ENCODE data around the gene ATP11C.
"Not testable (repeated sequence)": the region's sequence is repeated elsewhere in the genome, so short reads cannot be mapped to it uniquely, and the experiment has no call there.

ATP11C gene

DNA sequence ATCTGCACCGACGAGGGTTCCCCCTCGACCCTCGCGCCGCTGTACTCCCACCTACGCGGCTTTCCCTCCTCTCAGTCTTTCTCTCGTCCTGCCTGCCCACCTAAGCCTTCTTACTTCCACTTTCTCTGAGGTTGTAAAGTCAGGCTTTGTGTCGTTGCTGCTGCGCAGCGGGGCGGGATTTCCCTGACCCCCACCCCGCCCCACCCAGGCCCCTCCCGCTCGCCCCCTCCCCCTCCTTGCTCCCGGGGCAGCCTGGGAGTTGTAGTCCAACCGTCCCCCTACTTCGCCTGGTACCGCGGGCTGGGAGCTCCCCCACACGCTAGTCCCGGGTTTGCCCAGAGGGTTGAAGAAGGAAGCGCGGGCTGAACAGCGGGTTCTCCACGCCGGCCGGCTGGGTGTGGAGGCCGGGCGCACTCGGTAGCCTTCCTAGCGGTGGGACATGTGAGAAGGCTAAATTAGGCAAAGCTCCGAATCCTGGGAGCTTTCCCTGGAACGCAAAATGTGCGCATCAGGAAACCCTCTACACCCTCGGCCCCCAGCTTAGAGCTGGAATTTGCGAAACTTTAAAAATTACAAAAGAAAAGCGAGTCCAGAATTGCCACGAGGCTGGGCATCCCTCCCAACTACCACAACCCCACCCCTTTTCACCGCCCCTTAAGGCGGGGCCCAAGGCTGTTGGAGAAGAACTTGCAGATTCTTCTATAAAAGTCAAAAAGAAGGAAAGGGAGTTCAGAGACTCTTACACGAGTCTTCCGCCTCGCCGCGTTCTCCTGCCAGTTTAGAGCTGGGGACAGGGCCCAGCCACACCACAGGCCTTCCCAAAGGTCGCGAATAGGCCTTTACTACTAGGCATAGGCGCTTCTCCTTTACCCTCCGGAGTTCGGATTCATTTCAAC, at the start of gene ATP11C:
Gene ATP11C, minus strand, starts transcription at position 153 of the 896 bp plus-strand sequence. CDS start 1,011 bp downstream, outside the sequence.
- Histone ChIP-seq H3K9me3 (ENCODE audit: low read depth, low read length) (no peaks in the 10 kb centered on the region), H3K27ac (peak within 1 kb of the TSS; percentile 96), H3K36me3 (ENCODE audit: insufficient read depth, low read length) (no peaks in the 10 kb centered on the region), H3K4me3 (peak within 1 kb of the TSS; percentile 81), H3K9ac (ENCODE audit: insufficient read length) (peak within 1 kb of the TSS; percentile 85)
- DNase-seq (ENCODE audit: low read depth, low spot score): peak; percentile 47
- no peak for TF ChIP-seq EZH2 (IDR thresholded peaks at IDR 0.05)
- TF ChIP-seq FOXP2 (optimal IDR thresholded peaks at IDR 0.05; ENCODE audit: control extremely low read depth, extremely low read length, insufficient read depth): no peak
- peak; percentile 87 for TF ChIP-seq POLR2AphosphoS5 (IDR thresholded peaks at IDR 0.05; ENCODE audit: borderline replicate concordance, low read depth, low read length)

DNA sequence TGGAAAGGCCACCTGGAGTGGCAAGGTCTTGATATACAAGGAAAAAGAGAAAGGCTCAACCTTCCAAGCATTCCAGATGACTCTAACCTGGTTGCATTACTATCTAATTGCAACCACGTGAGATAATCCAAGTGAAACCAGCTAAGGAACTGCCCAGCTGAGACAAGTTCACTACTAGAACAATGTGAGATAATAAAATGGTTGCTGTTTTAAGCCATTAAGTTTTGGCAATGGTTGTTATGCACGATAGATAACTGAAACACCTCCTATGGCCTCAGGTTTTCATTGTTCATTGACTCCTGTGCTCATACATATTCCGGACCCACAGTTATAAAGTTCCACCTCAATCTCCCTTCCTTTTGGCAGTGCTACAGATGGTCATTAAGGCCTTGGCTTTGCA, 41.6 kb upstream of the ATP11C start:
- Histone ChIP-seq H3K27ac (no peak overlapping the region), H3K36me3 (ENCODE audit: insufficient read depth, low read length) (no peaks in the 10 kb centered on the region), H3K4me3 (no peak overlapping the region), H3K9me3 (ENCODE audit: low read depth, low read length) (no peaks in the 10 kb centered on the region), H3K9ac (ENCODE audit: insufficient read length) (no peak overlapping the region)
- TF ChIP-seq FOXP2 (optimal IDR thresholded peaks at IDR 0.05; ENCODE audit: control extremely low read depth, extremely low read length, insufficient read depth) (no peak), EZH2 (IDR thresholded peaks at IDR 0.05) (no peak), POLR2AphosphoS5 (IDR thresholded peaks at IDR 0.05; ENCODE audit: borderline replicate concordance, low read depth, low read length) (no peak)
- no peak for DNase-seq (ENCODE audit: low read depth, low spot score)

- TF ChIP-seq EZH2 (IDR thresholded peaks at IDR 0.05) (no peak), POLR2AphosphoS5 (IDR thresholded peaks at IDR 0.05; ENCODE audit: borderline replicate concordance, low read depth, low read length) (no peak), FOXP2 (optimal IDR thresholded peaks at IDR 0.05; ENCODE audit: control extremely low read depth, extremely low read length, insufficient read depth) (no peak)
- Histone ChIP-seq H3K27ac (peak overlapping the region; percentile 98), H3K9me3 (ENCODE audit: low read depth, low read length) (no peaks in the 10 kb centered on the region), H3K36me3 (ENCODE audit: insufficient read depth, low read length) (no peaks in the 10 kb centered on the region), H3K4me3 (peak overlapping the region; percentile 72; the same call in 1 of the 2 replicates), H3K9ac (ENCODE audit: insufficient read length) (no peak overlapping the region)
- DNase-seq (ENCODE audit: low read depth, low spot score): no peak
Observed at GRCh38 chrX:139972629-139973624, 40.1 kb upstream of the ATP11C start.

- TF ChIP-seq POLR2AphosphoS5 (IDR thresholded peaks at IDR 0.05; ENCODE audit: borderline replicate concordance, low read depth, low read length): no peak
- no peak for TF ChIP-seq FOXP2 (optimal IDR thresholded peaks at IDR 0.05; ENCODE audit: control extremely low read depth, extremely low read length, insufficient read depth)
- Histone ChIP-seq H3K36me3 (ENCODE audit: insufficient read depth, low read length) (no peaks in the 10 kb centered on the region), H3K9me3 (ENCODE audit: low read depth, low read length) (no peaks in the 10 kb centered on the region), H3K4me3 (peak overlapping the region; percentile 72), H3K27ac (peak overlapping the region; percentile 98), H3K9ac (ENCODE audit: insufficient read length) (peak overlapping the region; percentile 67)
- DNase-seq (ENCODE audit: low read depth, low spot score): no peak
Observed at GRCh38 chrX:139972113-139972512, 39.3 kb upstream of the ATP11C start.

GRCh38 chrX:139971394-139971749, 38.5 kb upstream of the ATP11C start:
- Histone ChIP-seq H3K9me3 (ENCODE audit: low read depth, low read length) (no peaks in the 10 kb centered on the region), H3K27ac (peak overlapping the region; percentile 98), H3K4me3 (peak overlapping the region; percentile 72), H3K9ac (ENCODE audit: insufficient read length) (peak overlapping the region; percentile 67), H3K36me3 (ENCODE audit: insufficient read depth, low read length) (no peaks in the 10 kb centered on the region)
- no peak for DNase-seq (ENCODE audit: low read depth, low spot score)
- TF ChIP-seq POLR2AphosphoS5 (IDR thresholded peaks at IDR 0.05; ENCODE audit: borderline replicate concordance, low read depth, low read length) (no peak), FOXP2 (optimal IDR thresholded peaks at IDR 0.05; ENCODE audit: control extremely low read depth, extremely low read length, insufficient read depth) (no peak), EZH2 (IDR thresholded peaks at IDR 0.05) (no peak)

GRCh38 chrX:139969286-139969685, 36.4 kb upstream of the ATP11C start:
- TF ChIP-seq POLR2AphosphoS5 (IDR thresholded peaks at IDR 0.05; ENCODE audit: borderline replicate concordance, low read depth, low read length) (no peak), EZH2 (IDR thresholded peaks at IDR 0.05) (no peak), FOXP2 (optimal IDR thresholded peaks at IDR 0.05; ENCODE audit: control extremely low read depth, extremely low read length, insufficient read depth) (no peak)
- no peaks in the 10 kb centered on the region for H3K9me3 ChIP-seq (ENCODE audit: low read depth, low read length)
- no peak for DNase-seq (ENCODE audit: low read depth, low spot score)
- H3K9ac ChIP-seq (ENCODE audit: insufficient read length): no peak overlapping the region
- no peak overlapping the region for H3K4me3 ChIP-seq
- H3K27ac ChIP-seq: no peak overlapping the region
- no peaks in the 10 kb centered on the region for H3K36me3 ChIP-seq (ENCODE audit: insufficient read depth, low read length)

GRCh38 chrX:139967750-139968149, 34.9 kb upstream of the ATP11C start:
- H3K27ac ChIP-seq: no peak overlapping the region
- H3K4me3 ChIP-seq: no peak overlapping the region
- no peak overlapping the region for H3K9ac ChIP-seq (ENCODE audit: insufficient read length)
- no peaks in the 10 kb centered on the region for H3K36me3 ChIP-seq (ENCODE audit: insufficient read depth, low read length)
- TF ChIP-seq FOXP2 (optimal IDR thresholded peaks at IDR 0.05; ENCODE audit: control extremely low read depth, extremely low read length, insufficient read depth): no peak
- TF ChIP-seq EZH2 (IDR thresholded peaks at IDR 0.05): no peak
- no peaks in the 10 kb centered on the region for H3K9me3 ChIP-seq (ENCODE audit: low read depth, low read length)
- DNase-seq (ENCODE audit: low read depth, low spot score): no peak

GRCh38 chrX:139967300-139967699, 34.4 kb upstream of the ATP11C start:
- no peak for DNase-seq (ENCODE audit: low read depth, low spot score)
- H3K4me3 ChIP-seq: no peak overlapping the region
- no peaks in the 10 kb centered on the region for H3K9me3 ChIP-seq (ENCODE audit: low read depth, low read length)
- H3K36me3 ChIP-seq (ENCODE audit: insufficient read depth, low read length): no peaks in the 10 kb centered on the region
- no peak overlapping the region for H3K9ac ChIP-seq (ENCODE audit: insufficient read length)
- no peak overlapping the region for H3K27ac ChIP-seq
- TF ChIP-seq POLR2AphosphoS5 (IDR thresholded peaks at IDR 0.05; ENCODE audit: borderline replicate concordance, low read depth, low read length) (no peak), FOXP2 (optimal IDR thresholded peaks at IDR 0.05; ENCODE audit: control extremely low read depth, extremely low read length, insufficient read depth) (no peak), EZH2 (IDR thresholded peaks at IDR 0.05) (no peak)

DNA sequence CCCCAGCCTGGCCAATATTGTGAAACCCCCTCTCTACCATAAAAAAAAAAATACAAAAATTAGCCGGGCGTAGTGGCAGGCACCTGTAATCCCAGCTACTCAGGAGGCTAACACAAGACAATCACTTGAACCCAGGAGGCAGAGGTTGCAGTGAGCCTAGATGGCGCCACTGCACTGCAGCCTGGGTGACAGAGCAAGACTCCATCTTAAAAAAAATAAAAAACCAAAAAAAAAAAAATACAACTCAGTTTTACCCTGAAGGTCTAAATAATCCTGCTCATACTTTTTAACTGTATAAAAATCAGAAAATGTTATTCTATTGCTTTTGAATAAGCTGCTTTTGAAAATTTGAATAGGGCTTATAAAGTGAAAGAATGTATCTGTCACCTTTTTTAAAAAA, 33.3 kb upstream of the ATP11C start:
- not testable (repeated sequence) for H3K4me3 ChIP-seq; DNase-seq (ENCODE audit: low read depth, low spot score)

More for the DNA sequence above, 33.3 kb upstream of the ATP11C start:
- H3K9me3 ChIP-seq (ENCODE audit: low read depth, low read length); H3K36me3 ChIP-seq (ENCODE audit: insufficient read depth, low read length); H3K9ac ChIP-seq (ENCODE audit: insufficient read length); H3K27ac ChIP-seq: not testable (repeated sequence)

All from SK-N-MC (cell line).